HepG2 (cell line): Measurements from ENCODE around the gene C5orf47. TPM values are rescaled to one million over a fixed set of nuclear protein-coding genes. Genes with fewer than 3 reads are reported as not detected.

Experiments used
- ATAC-seq: fragments of 200-7000 bp; cut with Tn5 transposase; 3 replicates; pipeline ENCODE4 v1.9.1; 2020; ENCODE audit warnings: mild to moderate bottlenecking, moderate library complexity
- BruUV-seq: library from RNA; stranded (reverse); fragments of 400-500 nt; replicated peaks from 2 replicates; lab custom pipeline; 2021; lab: Mats Ljungman, UMichigan
- CTCF ChIA-PET: fragments of 300-600 bp; formaldehyde crosslinking; extraction: SDS; loops from one replicate; lab custom pipeline; 2021; ENCODE audit warnings: low total read pairs, inconsistent platforms, low intra/inter-chr PET ratio; lab: Yijun Ruan, JAX
- POLR2A ChIA-PET: fragments of 350-600 bp; sonication (Branson Sonifier 250); formaldehyde crosslinking; loops from one replicate; lab custom pipeline; 2020; ENCODE audit warnings: antibody characterized with exemption, inconsistent platforms; lab: Yijun Ruan, JAX
- DNase-seq: peaks from one replicate; pipeline ENCODE4 v3.0.0-alpha.2; 2015; ENCODE audit warnings: low spot score
- FAIRE-seq: peaks from 3 replicates; lab custom pipeline; 2011; peaks lifted over from hg19 to GRCh38; lab: Jason Lieb, UNC
- H2AFZ ChIP-seq: one replicate; pipeline ENCODE4 v1.6.1; 2011; ENCODE audit warnings: low read length, inconsistent platforms
- H3K27ac ChIP-seq: fragments of 300-600 bp; 3 replicates; pipeline ENCODE4 v1.8.0; 2011; ENCODE audit warnings: mixed run types, mild to moderate bottlenecking, mixed read lengths, low read length, inconsistent platforms; ENCODE audit not compliant: insufficient read depth; ENCODE audit errors: extremely low read length
- H3K27me3 ChIP-seq, 2 experiments: fragments of 200-600 bp in 1 of 2; 2 replicates in 1 of 2; 3 replicates in 1 of 2; pipeline versions ENCODE4 v1.6.0 to v1.8.0; 2011; ENCODE audit warnings: low read length in 2 of 2, mild to moderate bottlenecking in 2 of 2, moderate library complexity in 2 of 2, inconsistent platforms in 1 of 2; ENCODE audit not compliant: insufficient read depth in 2 of 2, control insufficient read depth in 1 of 2
- H3K36me3 ChIP-seq, 2 experiments: fragments of 200-600 bp in 1 of 2; replicated peaks in 1 of 2; 2 replicates in 1 of 2; 3 replicates in 1 of 2; pipeline versions ENCODE4 v1.5.1 to v1.8.0; 2011; ENCODE audit warnings: low read length in 2 of 2, inconsistent platforms in 1 of 2; ENCODE audit not compliant: insufficient read depth in 2 of 2, control insufficient read depth in 1 of 2
- H3K4me1 ChIP-seq: 2 replicates; pipeline ENCODE4 v1.5.1; 2012; ENCODE audit warnings: low read length, inconsistent platforms; ENCODE audit not compliant: insufficient read depth
- H3K4me2 ChIP-seq: 2 replicates; pipeline ENCODE4 v1.6.0; 2011; ENCODE audit warnings: low read depth, low read length, inconsistent platforms
- H3K4me3 ChIP-seq, 3 experiments: fragments of 200-600 bp in 1 of 3; sonication (generic), shearing (Covaris generic) in 1 of 3; replicated peaks in 1 of 3; 2 replicates each; pipeline ENCODE4 v1.5.1; 2011 to 2016; ENCODE audit warnings: low read length in 3 of 3, inconsistent platforms in 2 of 3, low read depth in 2 of 3, mild to moderate bottlenecking in 2 of 3, control low read depth in 1 of 3, mixed read lengths in 1 of 3; ENCODE audit not compliant: insufficient read depth in 1 of 3
- H3K79me2 ChIP-seq: one replicate; pipeline ENCODE4 v1.6.1; 2011; ENCODE audit warnings: low read length, inconsistent platforms; ENCODE audit not compliant: insufficient read depth
- H3K9ac ChIP-seq: 2 replicates; pipeline ENCODE4 v1.6.0; 2011; ENCODE audit warnings: mild to moderate bottlenecking, low read depth, low read length, inconsistent platforms; ENCODE audit not compliant: insufficient read depth
- H3K9me3 ChIP-seq: 2 replicates; pipeline ENCODE4 v1.5.1; 2012; ENCODE audit warnings: mild to moderate bottlenecking, low read length
- H4K20me1 ChIP-seq: 2 replicates; pipeline ENCODE4 v1.6.0; 2011; ENCODE audit warnings: inconsistent platforms, mild to moderate bottlenecking, low read length, moderate library complexity; ENCODE audit not compliant: insufficient read depth
- DZIP1 ChIP-seq: sonication (generic); formaldehyde crosslinking; IDR thresholded peaks from 2 replicates; pipeline ENCODE4 v1.5.0; 2020; ENCODE audit warnings: mild to moderate bottlenecking, missing genetic modification reagents
- NR1H2 ChIP-seq: sonication (generic); formaldehyde crosslinking; IDR thresholded peaks from 2 replicates; pipeline ENCODE4 v1.8.1; 2022; ENCODE audit warnings: low read depth, missing genetic modification reagents, borderline replicate concordance
- ZBTB46 ChIP-seq: sonication (generic); formaldehyde crosslinking; IDR thresholded peaks from 2 replicates; pipeline ENCODE4 v1.4.0; 2020; ENCODE audit warnings: mild to moderate bottlenecking, missing genetic modification reagents, borderline replicate concordance
- ZNF746 ChIP-seq: sonication (generic); formaldehyde crosslinking; IDR thresholded peaks from 2 replicates; pipeline ENCODE4 v1.8.0; 2022; ENCODE audit warnings: mild to moderate bottlenecking, missing genetic modification reagents
- ZNF782 ChIP-seq: sonication (generic); formaldehyde crosslinking; IDR thresholded peaks from 2 replicates; pipeline ENCODE4 v1.4.0; 2020; ENCODE audit warnings: missing genetic modification reagents, mild to moderate bottlenecking, borderline replicate concordance
- WGBS: methylation state at CpG from one replicate; pipeline ENCODE4 v1.1.6; 2017; ENCODE audit warnings: low lambda C conversion rate; 5-methylcytosine and 5-hydroxymethylcytosine counted together
- in situ Hi-C: cut with HindIII; loops from 2 replicates; pipeline ENCODE4 v1.10.0; 2017; ENCODE audit warnings: low pct_unique_long_range_greater_than_20kb; ENCODE audit not compliant: extremely low pct_ligation_motif_present
- intact Hi-C: fragments of 100-400 bp; cut with micrococcal nuclease; formaldehyde crosslinking; loops from one replicate; pipeline ENCODE4 v1.10.0; 2022; ENCODE audit not compliant: unreplicated experiment
- polyA plus RNA-seq, 8 experiments: library from polyadenylated mRNA; depleted of rRNA in 3 of 8; stranded (reverse) in 7 of 8; unstranded in 1 of 8; fragments of >200 nt; fragmentation: Illumina TruSeq in 4 of 8; extraction: Trizol in 4 of 8; gene quantifications; 2 replicates each; pipeline versions ENCODE4 v1.2.1 to v1.2.3, GENCODE V29; 2011 to 2016; ENCODE audit warnings: low read depth in 4 of 8, missing spikeins in 1 of 8, mixed read lengths in 1 of 8; ENCODE audit not compliant: insufficient read depth in 1 of 8
- total RNA-seq, 5 experiments: library from RNA; depleted of rRNA; stranded (reverse); fragments of >200 nt; fragmentation: Illumina TruSeq; extraction: Trizol; gene quantifications; 2 replicates each; pipeline ENCODE4 v1.2.3, GENCODE V29; 2016; ENCODE audit warnings: low read depth in 1 of 5
- TF ChIP-seq, protein P1 (sequence below): sonication (generic); formaldehyde crosslinking; IDR thresholded peaks from 2 replicates; pipeline ENCODE4 v1.4.0; 2020; ENCODE audit warnings: missing genetic modification reagents

The C5orf47 gene
- total and polyA plus RNA-seq, 2 of the 13 experiments (the other 11 are each of a cell fraction or from before 2014, with no cell fraction given), result not detected

DNA sequence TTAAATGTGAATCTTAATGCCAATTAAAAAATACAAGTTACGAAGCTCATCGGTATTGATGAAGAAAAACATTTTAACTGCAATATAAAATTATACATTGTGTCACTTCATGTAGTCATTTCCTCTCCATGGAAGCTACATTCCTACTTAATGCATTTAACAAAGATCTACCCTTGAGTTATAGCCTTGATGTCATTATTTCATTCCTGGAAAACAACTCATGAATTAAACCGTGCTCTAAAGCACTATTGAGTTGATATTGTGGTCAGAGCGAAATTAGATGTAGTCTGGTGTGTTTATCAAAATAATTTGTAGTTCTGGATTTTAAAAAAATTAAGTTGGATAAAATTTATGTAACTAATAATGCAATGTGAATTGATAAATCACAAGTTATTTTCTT is 11.1 kb downstream of the C5orf47 start:
- H3K4me2 ChIP-seq, result no peak overlapping the region
- TF ChIP-seq NR1H2 (CRISPR knock-in tag) (no peak), DZIP1 (CRISPR knock-in tag) (no peak), ZNF782 (CRISPR knock-in tag) (no peak), ZNF746 (CRISPR knock-in tag) (no peak), ZBTB46 (no peak)
- TF ChIP-seq, protein P1, sequence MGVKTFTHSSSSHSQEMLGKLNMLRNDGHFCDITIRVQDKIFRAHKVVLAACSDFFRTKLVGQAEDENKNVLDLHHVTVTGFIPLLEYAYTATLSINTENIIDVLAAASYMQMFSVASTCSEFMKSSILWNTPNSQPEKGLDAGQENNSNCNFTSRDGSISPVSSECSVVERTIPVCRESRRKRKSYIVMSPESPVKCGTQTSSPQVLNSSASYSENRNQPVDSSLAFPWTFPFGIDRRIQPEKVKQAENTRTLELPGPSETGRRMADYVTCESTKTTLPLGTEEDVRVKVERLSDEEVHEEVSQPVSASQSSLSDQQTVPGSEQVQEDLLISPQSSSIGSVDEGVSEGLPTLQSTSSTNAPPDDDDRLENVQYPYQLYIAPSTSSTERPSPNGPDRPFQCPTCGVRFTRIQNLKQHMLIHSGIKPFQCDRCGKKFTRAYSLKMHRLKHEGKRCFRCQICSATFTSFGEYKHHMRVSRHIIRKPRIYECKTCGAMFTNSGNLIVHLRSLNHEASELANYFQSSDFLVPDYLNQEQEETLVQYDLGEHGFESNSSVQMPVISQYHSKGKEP, result no peak
- FAIRE-seq, result no peak
- H3K9ac ChIP-seq, result no peak overlapping the region
- no peaks in the 10 kb centered on the region for H3K9me3 ChIP-seq
- H3K4me3 ChIP-seq, result no peak overlapping the region
- no peaks in the 10 kb centered on the region for H3K4me1 ChIP-seq
- no peaks in the 10 kb centered on the region for H4K20me1 ChIP-seq
- no peak overlapping the region for H2AFZ ChIP-seq
- no peaks in the 10 kb centered on the region for H3K36me3 ChIP-seq
- in situ Hi-C loops (no loop called here), intact Hi-C loops (no loop called here)
- no peak for ATAC-seq
- no TSS peak for BruUV-seq
- WGBS, result 2% methylated on average over 4 of the region's 4 CpGs
- DNase-seq, result no peak
- no peaks in the 10 kb centered on the region for H3K27me3 ChIP-seq
- no peaks in the 10 kb centered on the region for H3K79me2 ChIP-seq
- POLR2A ChIA-PET, result no interaction called here
- CTCF ChIA-PET, result no interaction called here
- H3K27ac ChIP-seq, result no peak overlapping the region
